GM19351 (cell line): Measurements from ENCODE around the gene PRKN.
"Not testable (repeated sequence)": the region's sequence is repeated elsewhere in the genome, so short reads cannot be mapped to it uniquely, and the experiment has no call there.

Experiments used
- ATAC-seq: cut with Tn5 transposase; IDR thresholded peaks from one replicate; pipeline ENCODE4 v1.9.1; 2021; ENCODE audit warnings: mild to moderate bottlenecking, moderate library complexity; ENCODE audit not compliant: unreplicated experiment

PRKN gene

GRCh38 chr6:161313940-161314509 lies 1413.5 kb downstream of the PRKN start:
- ATAC-seq, result no peak

GRCh38 chr6:161313475-161313874 lies 1414.1 kb downstream of the PRKN start:
- not testable (repeated sequence) for ATAC-seq

GRCh38 chr6:161309774-161310173 lies 1417.8 kb downstream of the PRKN start:
- ATAC-seq, result not testable (repeated sequence)

- ATAC-seq, result no peak
Measured at GRCh38 chr6:161308075-161308655, 1419.4 kb downstream of the PRKN start.

- ATAC-seq, result no peak
Measured at GRCh38 chr6:161305860-161306259, 1421.7 kb downstream of the PRKN start.

GRCh38 chr6:161303628-161304340 lies 1423.8 kb downstream of the PRKN start:
- no peak for ATAC-seq

GRCh38 chr6:161302949-161303348 lies 1424.6 kb downstream of the PRKN start:
- no peak for ATAC-seq

- no peak for ATAC-seq
Measured at GRCh38 chr6:161301338-161301737, 1426.2 kb downstream of the PRKN start.

- no peak for ATAC-seq
Measured at GRCh38 chr6:161300823-161301222, 1426.7 kb downstream of the PRKN start.

GRCh38 chr6:161299726-161300125 lies 1427.8 kb downstream of the PRKN start:
- no peak for ATAC-seq
